Calu3 (cell line): ENCODE results near the gene KLHL2. TPM values are rescaled to one million over a fixed set of nuclear protein-coding genes. Genes with fewer than 3 reads are reported as not detected.

Experiments used
- BruUV-seq: library from RNA; stranded (reverse); fragments of 400-500 nt; replicated peaks from 2 replicates; lab custom pipeline; 2021; lab: Mats Ljungman, UMichigan
- CTCF ChIA-PET: fragments of 300-600 bp; sonication (Branson Sonifier 250); formaldehyde crosslinking; loops from one replicate; lab custom pipeline; 2022; ENCODE audit warnings: antibody characterized with exemption; lab: Charles Lee
- DNase-seq: peaks from one replicate; pipeline ENCODE4 v3.0.0; 2022
- H3K27ac Mint-ChIP-seq: one replicate; pipeline ENCODE4 v1.8.0; 2022; ENCODE audit warnings: mixed read lengths; ENCODE audit not compliant: unreplicated experiment
- H3K27me3 Mint-ChIP-seq: one replicate; pipeline ENCODE4 v1.8.0; 2022; ENCODE audit warnings: mixed read lengths; ENCODE audit not compliant: unreplicated experiment
- H3K36me3 Mint-ChIP-seq: one replicate; pipeline ENCODE4 v1.8.0; 2022; ENCODE audit warnings: mild to moderate bottlenecking, moderate library complexity, mixed read lengths; ENCODE audit not compliant: insufficient read depth, unreplicated experiment
- H3K4me1 Mint-ChIP-seq: one replicate; pipeline ENCODE4 v1.8.0; 2022; ENCODE audit warnings: mild to moderate bottlenecking, low read depth, mixed read lengths; ENCODE audit not compliant: unreplicated experiment
- H3K4me3 Mint-ChIP-seq: one replicate; pipeline ENCODE4 v1.8.0; 2022; ENCODE audit warnings: mild to moderate bottlenecking, low read depth, moderate library complexity, mixed read lengths; ENCODE audit not compliant: unreplicated experiment
- H3K9me3 Mint-ChIP-seq: one replicate; pipeline ENCODE4 v1.8.0; 2022; ENCODE audit warnings: low read depth, mixed read lengths; ENCODE audit not compliant: unreplicated experiment
- CTCF ChIP-seq: fragments of 200-600 bp; IDR thresholded peaks from one replicate; pipeline ENCODE4 v1.8.0; 2022; ENCODE audit warnings: antibody characterized with exemption; ENCODE audit not compliant: unreplicated experiment
- intact Hi-C: fragments of 100-400 bp; cut with micrococcal nuclease; formaldehyde crosslinking; loops from one replicate; pipeline ENCODE4 v1.10.0; 2022; ENCODE audit not compliant: unreplicated experiment
- total RNA-seq: library from RNA; stranded (reverse); gene quantifications from 2 replicates; pipeline ENCODE4 v1.2.3, GENCODE V29; 2022

KLHL2 gene
- total RNA-seq, 1 experiment from 2014 or later = 12.9 TPM

GRCh38 chr4:165369522-165369921 is 162.2 kb downstream of the KLHL2 start:
- Mint-ChIP-seq H3K27me3 (no peaks in the 10 kb centered on the region), H3K9me3 (no peaks in the 10 kb centered on the region), H3K27ac (no peak overlapping the region), H3K4me1 (no peaks in the 10 kb centered on the region), H3K36me3 (no peaks in the 10 kb centered on the region), H3K4me3 (no peak overlapping the region)
- intact Hi-C loops = no loop called here
- CTCF ChIA-PET = interaction anchor here (0.6 kb wide), 1 partner anchor 236 kb away, joined by 4 read pairs; no protein-coding TSS in a partner anchor
- no peak for DNase-seq
- no peak for TF ChIP-seq CTCF
- no TSS peak for BruUV-seq

GRCh38 chr4:165370530-165370929 is 163.2 kb downstream of the KLHL2 start:
- intact Hi-C loops = no loop called here
- Mint-ChIP-seq H3K4me1 (no peaks in the 10 kb centered on the region), H3K36me3 (no peaks in the 10 kb centered on the region), H3K27me3 (no peaks in the 10 kb centered on the region), H3K4me3 (no peak overlapping the region), H3K27ac (no peak overlapping the region), H3K9me3 (no peaks in the 10 kb centered on the region)
- no peak for TF ChIP-seq CTCF
- no TSS peak for BruUV-seq
- DNase-seq = no peak
- CTCF ChIA-PET = no interaction called here

Other genes with a start within 250 kb of the KLHL2 start
- gene TRIM61, start 229.9 kb upstream of the KLHL2 start, total RNA-seq = 0.39 and 0.45 TPM in 2 replicates
- gene TRIM60, start 175.6 kb upstream of the KLHL2 start, total RNA-seq = not detected in 2 replicates
- not detected in 2 replicates for gene TRIM75, start 153.7 kb upstream of the KLHL2 start, total RNA-seq
- gene TMEM192, start 94.7 kb upstream of the KLHL2 start, total RNA-seq = 18.4 and 21.1 TPM in 2 replicates
- 93.6 and 111 TPM in 2 replicates for gene MSMO1, start 120.1 kb downstream of the KLHL2 start, total RNA-seq
- gene CPE, start 171.4 kb downstream of the KLHL2 start, total RNA-seq = 4.1 and 4.7 TPM in 2 replicates